Right lobe of liver (tissue), 6 donors: Measurements from ENCODE around the gene AGAP9. TPM values are rescaled to one million over a fixed set of nuclear protein-coding genes. Genes with fewer than 3 reads are reported as not detected.
"Not testable (repeated sequence)": the region's sequence is repeated elsewhere in the genome, so short reads cannot be mapped to it uniquely, and the experiment has no call there.

Experiments
- ATAC-seq, 4 donors: fragments of 200-7000 bp; cut with Tn5 transposase; one replicate each; pipeline ENCODE4 v1.9.1; 2020; ENCODE audit warnings: mild to moderate bottlenecking in 4 of 4, moderate library complexity in 4 of 4
- DNase-seq, 3 donors: peaks; one replicate each; pipeline ENCODE4 v3.0.0-alpha.2; 2020
- H3K27ac ChIP-seq, 3 donors: fragments of 200-600 bp; one replicate each; pipeline ENCODE4 v1.8.0; 2022
- H3K27me3 ChIP-seq, 2 donors: fragments of 200-600 bp; one replicate each; pipeline ENCODE4 v1.8.0; 2022
- H3K36me3 ChIP-seq, 4 donors: fragments of 200-600 bp; sonication (generic) in 1 of 4; one replicate each; pipeline versions ENCODE4 v1.5.1 to v1.8.0; 2017 to 2022; ENCODE audit warnings: control low read depth in 1 of 4
- H3K4me1 ChIP-seq, 4 donors: fragments of 200-600 bp; sonication (generic) in 1 of 4; one replicate each; pipeline versions ENCODE4 v1.5.1 to v1.8.0; 2017 to 2022; ENCODE audit warnings: control low read depth in 1 of 4
- H3K4me3 ChIP-seq, 3 donors: fragments of 200-600 bp; one replicate each; pipeline ENCODE4 v1.8.0; 2022
- H3K9me3 ChIP-seq, 4 donors: fragments of 200-600 bp; sonication (generic) in 1 of 4; one replicate each; pipeline versions ENCODE4 v1.5.1 to v1.8.0; 2017 to 2022; ENCODE audit warnings: control low read depth in 1 of 4
- POLR2A ChIP-seq: fragments of 450-650 bp; IDR thresholded peaks from one replicate; pipeline ENCODE4 v1.6.1; 2017; ENCODE audit warnings: antibody characterized with exemption, mild to moderate bottlenecking
- WGBS: methylation state at CpG from one replicate; pipeline ENCODE4 v1.1.6; 2018; ENCODE audit warnings: low coverage, low lambda C conversion rate; ENCODE audit not compliant: insufficient coverage; ENCODE audit errors: missing lambda C conversion rate; 5-methylcytosine and 5-hydroxymethylcytosine counted together
- intact Hi-C, 2 donors: fragments of 100-400 bp; cut with DNase I; formaldehyde crosslinking; loops; one replicate each; pipeline versions ENCODE4 v1.11.2 to v1.14.1; 2022
- total RNA-seq, 6 experiments: library from RNA; depleted of rRNA in 2 of 6; stranded (reverse); fragments of >200 nt in 2 of 6; fragmentation: NEBNext Ultra II Directional in 3 of 6; extraction: Animal tissue kit (Norgen Biotek cat#: 25700) in 3 of 6; gene quantifications; one replicate each; pipeline versions ENCODE4 v1.1.0 to v1.2.4, GENCODE V29; 2016 to 2023
- TF ChIP-seq, protein P1 (sequence below), 4 donors: fragments of 200-600 bp in 3 of 4; fragments of 450-650 bp in 1 of 4; IDR thresholded peaks; one replicate each; pipeline versions ENCODE4 v1.5.1 to v1.8.0; 2016 to 2022; ENCODE audit warnings: antibody characterized with exemption in 4 of 4, mild to moderate bottlenecking in 2 of 4
- donor health status: DM: no; HTN: yes; CAD: no.
- donor health status: DM: no; HTN: no; CAD: no.
- donor health status: DM: no; HTN: no; CAD: no.
- donor health status: DM: no; HTN: yes; CAD: no.
- donor health status: DM: no; HTN: yes; CAD: no.

Gene AGAP9
- total RNA-seq, 6 experiments from 2014 or later = 6.1 to 13.3 (median 8.7) TPM

DNA sequence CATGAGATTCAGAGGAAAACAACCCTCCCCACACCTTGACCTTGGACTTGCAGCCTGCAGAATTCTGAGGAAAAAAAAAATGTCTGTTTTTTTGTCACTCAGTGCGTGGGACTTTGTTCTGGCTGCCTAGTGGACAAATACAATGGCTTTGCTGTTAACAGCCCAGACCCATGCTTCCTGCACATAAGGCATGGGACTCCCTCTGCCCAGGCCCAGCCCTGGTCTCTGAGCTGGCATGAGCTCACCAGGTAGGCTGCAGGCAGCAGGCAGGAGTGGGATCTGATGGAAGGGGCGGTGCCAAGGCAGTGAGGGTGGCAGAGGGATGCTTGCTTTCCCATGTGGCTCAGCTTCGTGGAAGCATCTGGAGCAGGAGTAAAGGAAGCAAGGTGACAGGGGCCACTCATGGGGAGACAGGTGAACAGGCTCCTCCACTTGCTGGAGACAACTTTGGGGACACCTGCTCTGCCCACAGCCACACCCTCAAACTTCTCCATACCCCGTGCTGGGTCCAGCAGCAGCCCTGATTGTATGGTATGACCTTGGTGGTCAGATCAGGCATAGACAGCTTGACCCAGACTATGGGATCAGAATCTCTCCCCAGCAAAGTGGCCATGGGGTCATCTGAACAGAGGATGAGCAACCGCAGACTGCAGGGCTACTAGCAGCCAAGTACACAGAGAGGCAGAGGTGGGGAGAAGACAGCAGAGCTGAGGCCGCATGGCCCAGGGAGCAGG, 66.5 kb downstream of the AGAP9 start:
- DNase-seq = no peak

DNA sequence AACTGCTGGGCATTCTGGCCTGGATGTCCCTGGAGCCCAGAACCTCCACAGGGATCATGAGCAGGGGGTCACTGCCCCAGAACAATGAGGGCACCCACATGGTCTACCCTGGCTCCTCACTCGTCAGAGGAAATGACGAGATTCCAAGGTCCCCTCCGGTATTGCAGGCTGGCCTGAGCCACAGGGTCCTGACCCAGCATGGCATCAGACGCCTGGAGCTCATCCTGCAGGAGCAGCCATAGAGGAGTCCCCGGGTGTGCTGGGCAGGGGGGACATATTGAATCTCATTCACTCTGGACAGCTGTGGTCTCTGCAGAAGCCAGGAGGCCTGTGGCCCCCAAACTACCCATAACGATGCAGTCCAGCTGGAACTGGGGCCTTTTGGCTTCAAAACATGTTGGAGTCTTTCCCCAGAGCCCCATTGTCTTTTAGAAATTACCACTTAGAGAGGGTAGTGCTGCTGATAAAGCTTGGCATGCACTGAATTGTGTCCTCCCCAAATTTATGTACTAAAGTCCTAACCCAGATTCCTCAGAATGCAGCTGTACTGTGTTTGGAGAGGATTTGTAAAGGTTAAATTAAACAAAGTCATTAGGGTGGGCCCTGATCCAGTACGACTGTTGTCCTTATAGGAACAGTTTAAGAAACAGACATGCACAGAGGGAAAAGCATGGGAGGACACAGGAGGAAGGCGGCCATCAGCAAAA, 67.2 kb downstream of the AGAP9 start:
- ATAC-seq (no peak), DNase-seq (no peak)
- Histone ChIP-seq H3K9me3 (no peaks in the 10 kb centered on the region), H3K4me1 (no peaks in the 10 kb centered on the region), H3K4me3 (no peak overlapping the region), H3K36me3 (no peaks in the 10 kb centered on the region), H3K27me3 (no peaks in the 10 kb centered on the region), H3K27ac (no peak overlapping the region)
- WGBS = 68% methylated on average over 4 of the region's 8 CpGs
- intact Hi-C loops = no loop called here
- TF ChIP-seq, protein P1, sequence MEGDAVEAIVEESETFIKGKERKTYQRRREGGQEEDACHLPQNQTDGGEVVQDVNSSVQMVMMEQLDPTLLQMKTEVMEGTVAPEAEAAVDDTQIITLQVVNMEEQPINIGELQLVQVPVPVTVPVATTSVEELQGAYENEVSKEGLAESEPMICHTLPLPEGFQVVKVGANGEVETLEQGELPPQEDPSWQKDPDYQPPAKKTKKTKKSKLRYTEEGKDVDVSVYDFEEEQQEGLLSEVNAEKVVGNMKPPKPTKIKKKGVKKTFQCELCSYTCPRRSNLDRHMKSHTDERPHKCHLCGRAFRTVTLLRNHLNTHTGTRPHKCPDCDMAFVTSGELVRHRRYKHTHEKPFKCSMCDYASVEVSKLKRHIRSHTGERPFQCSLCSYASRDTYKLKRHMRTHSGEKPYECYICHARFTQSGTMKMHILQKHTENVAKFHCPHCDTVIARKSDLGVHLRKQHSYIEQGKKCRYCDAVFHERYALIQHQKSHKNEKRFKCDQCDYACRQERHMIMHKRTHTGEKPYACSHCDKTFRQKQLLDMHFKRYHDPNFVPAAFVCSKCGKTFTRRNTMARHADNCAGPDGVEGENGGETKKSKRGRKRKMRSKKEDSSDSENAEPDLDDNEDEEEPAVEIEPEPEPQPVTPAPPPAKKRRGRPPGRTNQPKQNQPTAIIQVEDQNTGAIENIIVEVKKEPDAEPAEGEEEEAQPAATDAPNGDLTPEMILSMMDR (IDR thresholded peaks at IDR 0.05) = no peak
- no peak for TF ChIP-seq POLR2A

More for the DNA sequence above, 66.5 kb downstream of the AGAP9 start:
- no peak overlapping the region for H3K27ac ChIP-seq
- H3K4me1 ChIP-seq = no peaks in the 10 kb centered on the region
- H3K27me3 ChIP-seq = no peaks in the 10 kb centered on the region
- intact Hi-C loops = no loop called here
- WGBS = 69% methylated on average over 2 of the region's 6 CpGs
- ATAC-seq = no peak
- TF ChIP-seq, protein P1 (IDR thresholded peaks at IDR 0.05) = no peak
- TF ChIP-seq POLR2A = no peak
- H3K36me3 ChIP-seq = no peaks in the 10 kb centered on the region
- H3K4me3 ChIP-seq = no peak overlapping the region
- no peaks in the 10 kb centered on the region for H3K9me3 ChIP-seq

DNA sequence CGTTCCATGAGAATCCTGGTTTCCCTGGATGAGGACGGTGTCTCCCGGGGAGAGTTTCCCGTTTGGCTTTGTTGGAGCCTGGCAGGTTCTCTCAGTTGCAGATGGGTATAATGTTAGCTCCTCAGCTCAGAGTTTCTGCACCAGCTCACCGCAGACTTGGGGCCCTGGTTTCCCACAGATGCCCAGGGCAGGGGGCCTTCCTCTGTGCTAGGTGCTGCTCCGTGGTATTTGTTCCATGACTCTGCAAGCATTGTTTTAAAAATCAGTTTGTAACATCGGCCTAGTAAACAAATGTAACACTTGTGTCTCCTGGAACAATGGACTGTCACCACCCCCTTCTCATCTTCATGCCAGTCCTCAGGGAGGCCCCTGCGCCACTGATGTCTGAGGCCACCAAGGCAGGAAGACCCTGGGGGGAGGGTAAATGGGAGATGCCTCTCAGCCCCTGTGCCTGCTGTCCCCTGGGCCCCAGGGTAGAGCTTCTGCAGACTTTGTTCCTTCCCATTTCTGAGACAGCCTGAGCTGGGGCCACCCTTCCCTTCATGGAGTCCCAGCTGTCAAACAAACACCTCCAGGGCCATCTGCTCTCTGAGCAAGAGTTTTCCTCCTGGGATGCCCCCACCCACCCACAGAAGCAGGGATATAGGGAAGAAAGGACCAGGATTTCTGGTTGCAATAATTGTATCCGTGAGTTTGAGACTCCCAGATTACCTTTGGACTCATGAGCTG, 67.9 kb downstream of the AGAP9 start:
- WGBS = 58% methylated on average over 6 of the region's 9 CpGs
- ATAC-seq, H3K4me1 ChIP-seq, H3K27me3 ChIP-seq, H3K27ac ChIP-seq, H3K4me3 ChIP-seq, intact Hi-C loops, DNase-seq, H3K36me3 ChIP-seq, H3K9me3 ChIP-seq: not testable (repeated sequence)

DNA sequence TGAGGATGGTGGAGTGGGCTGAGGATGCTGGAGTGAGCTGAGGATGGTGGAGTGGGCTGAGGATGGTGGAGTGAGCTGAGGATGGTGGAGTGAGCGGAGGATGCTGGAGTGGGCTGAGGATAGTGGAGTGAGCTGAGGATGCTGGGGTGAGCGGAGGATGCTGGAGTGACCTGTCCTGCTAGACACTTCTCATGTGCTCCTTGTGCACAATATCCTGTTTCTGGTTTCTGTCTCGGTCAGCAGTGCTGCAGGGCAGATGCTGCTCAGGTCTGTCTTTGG, 68.7 kb downstream of the AGAP9 start:
- Histone ChIP-seq H3K27me3 (no peaks in the 10 kb centered on the region), H3K27ac (no peak overlapping the region), H3K9me3 (no peaks in the 10 kb centered on the region), H3K4me3 (no peak overlapping the region), H3K4me1 (no peaks in the 10 kb centered on the region), H3K36me3 (no peaks in the 10 kb centered on the region)
- DNase-seq (no peak), ATAC-seq (no peak)
- 73% methylated on average over 3 of the region's 3 CpGs for WGBS
- TF ChIP-seq POLR2A = no peak
- TF ChIP-seq, protein P1 (IDR thresholded peaks at IDR 0.05) = no peak
- intact Hi-C loops = no loop called here
